Mucosa of gallbladder (tissue), 1 donor: ENCODE results near the gene GPX2. TPM values are rescaled to one million over a fixed set of nuclear protein-coding genes. Genes with fewer than 3 reads are reported as not detected.

ENCODE experiments used
- DNase-seq: peaks from one replicate; pipeline ENCODE4 v3.0.0-alpha.2; 2020; ENCODE audit warnings: low spot score
- total RNA-seq: library from RNA; stranded (reverse); gene quantifications from one replicate; pipeline ENCODE4 v1.2.1, GENCODE V29; 2021
- donor health status: DM: no; HTN: no; CAD: no.

Gene GPX2
- 617 TPM for total RNA-seq

DNA sequence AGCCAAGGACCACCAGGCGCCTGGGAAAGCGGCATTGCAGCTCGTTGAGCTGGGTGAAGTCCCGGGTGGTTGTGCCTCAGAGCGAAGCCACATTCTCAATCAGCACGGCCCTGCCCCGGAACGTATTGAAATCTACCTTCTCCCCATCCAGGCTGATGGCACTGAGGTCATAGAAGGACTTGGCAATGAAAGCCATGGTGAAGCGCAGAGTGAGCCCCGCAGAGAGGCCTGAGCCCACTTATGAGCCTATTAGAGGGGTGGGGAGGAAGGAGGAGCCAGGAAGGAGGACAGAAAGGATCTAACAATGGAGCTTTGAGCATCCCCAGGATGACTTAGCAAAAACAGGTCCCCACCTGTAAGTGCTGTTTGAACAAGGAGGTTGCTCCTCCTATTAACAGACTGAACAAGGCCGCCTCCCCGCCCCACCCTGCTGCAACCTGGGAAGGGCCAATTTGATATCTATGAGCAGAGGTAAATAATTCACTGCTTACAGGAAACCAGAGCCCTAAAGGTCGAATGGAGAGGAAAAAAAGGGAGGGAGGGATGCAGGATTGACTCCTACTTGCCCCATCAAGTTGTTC is at the start of gene GPX2:
Gene GPX2 (minus strand): TSS at position 215 of the 581 bp plus-strand sequence. CDS start 19 bp downstream, at position 196.
- peak; percentile 87 for DNase-seq

DNA sequence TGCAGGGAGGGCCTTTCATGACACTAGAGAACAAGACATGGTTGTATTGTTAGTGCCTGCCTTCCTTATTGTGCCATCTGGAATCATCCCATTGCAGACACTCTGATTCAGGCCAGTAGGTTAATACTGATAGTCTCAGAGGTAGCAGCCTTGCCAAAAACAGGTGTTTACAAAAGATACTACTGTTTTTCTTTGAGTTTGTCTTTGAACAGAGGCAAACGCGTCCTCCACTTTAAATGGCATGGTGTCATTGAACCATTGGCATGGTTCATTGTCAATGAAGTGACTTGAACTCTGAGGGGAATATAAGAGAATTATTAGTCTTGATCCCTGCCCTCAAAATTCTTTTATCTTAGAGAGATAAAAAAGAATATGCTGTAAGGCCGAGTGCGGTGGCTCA is 48.4 kb upstream of the GPX2 start:
- DNase-seq: no peak

DNA sequence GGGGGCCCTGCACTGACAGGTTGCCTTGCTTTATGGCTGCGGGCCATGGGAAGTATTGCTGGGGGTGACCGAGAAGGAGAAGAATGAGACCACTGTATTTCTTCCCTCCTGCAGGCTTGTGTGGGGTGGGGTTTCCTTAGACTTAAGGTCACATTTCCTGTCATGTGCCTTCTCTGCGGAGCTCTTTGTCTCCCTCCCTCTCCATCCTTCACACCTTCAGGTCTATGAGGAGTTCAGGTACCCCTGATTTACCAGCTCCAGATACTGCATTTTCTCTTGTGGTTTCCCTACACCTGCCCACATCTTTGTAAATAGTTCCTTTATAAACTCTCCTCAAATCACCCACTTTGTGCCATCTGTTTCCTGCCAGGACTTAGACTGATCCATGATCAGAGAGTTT is 47.8 kb upstream of the GPX2 start:
- DNase-seq: no peak

DNA sequence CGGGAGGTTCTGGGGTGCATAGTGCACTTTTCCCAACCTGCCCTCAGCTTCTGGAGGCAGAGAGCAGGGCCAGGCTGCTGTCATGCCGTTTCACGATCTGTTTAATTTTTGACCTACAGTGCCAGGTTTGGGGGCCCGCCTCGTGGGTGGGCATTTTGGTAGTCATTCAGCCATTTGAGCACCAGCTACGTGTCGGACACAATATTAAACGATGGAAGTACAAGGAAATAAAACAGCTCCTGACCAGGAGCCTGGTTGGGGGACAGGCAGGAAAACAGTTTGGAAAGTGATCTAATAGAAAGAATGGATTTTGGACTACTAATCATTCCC is 44.9 kb upstream of the GPX2 start:
- DNase-seq: no peak

DNA sequence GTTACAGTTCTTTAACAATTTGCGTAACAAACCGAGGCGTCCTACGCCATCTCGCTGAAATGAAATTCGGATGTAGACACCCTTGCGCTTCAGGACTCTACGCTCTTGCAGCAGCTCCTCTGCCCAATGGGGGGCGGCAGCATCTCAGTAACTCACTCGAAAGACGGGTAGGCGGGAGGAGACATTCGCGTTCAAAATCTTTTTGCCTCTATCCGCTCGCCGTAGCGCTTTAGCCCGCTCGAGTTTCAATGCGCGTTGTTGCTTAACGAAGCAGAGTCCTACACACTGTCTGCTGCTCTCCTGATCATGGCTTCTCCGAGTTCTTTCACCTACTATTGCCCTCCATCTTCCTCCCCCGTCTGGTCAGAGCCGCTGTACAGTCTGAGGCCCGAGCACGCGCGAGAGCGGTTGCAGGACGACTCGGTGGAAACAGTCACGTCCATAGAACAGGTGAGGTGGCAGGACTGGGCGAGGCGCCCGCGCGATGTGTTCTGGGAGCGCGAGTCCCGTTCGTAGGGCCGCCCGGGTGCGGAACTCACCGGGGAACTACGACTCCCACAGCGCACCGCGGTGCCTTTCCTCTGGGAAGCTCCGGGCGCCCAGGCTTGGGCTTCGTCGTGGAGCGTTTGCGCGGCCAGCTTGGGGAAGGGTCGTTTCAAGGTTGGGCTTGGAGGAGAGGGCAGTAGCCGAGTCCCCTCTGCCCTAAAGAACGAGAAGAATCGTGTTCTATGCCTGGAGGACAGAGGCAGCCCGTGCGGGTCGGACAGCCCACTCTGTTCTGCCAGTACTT is 44.3 kb upstream of the GPX2 start, which contains the start of gene FNTB:
Gene FNTB (plus strand): TSS at position 248 of the 790 bp plus-strand sequence. CDS start 59 bp downstream, at position 307.
- DNase-seq: peak; percentile 97

DNA sequence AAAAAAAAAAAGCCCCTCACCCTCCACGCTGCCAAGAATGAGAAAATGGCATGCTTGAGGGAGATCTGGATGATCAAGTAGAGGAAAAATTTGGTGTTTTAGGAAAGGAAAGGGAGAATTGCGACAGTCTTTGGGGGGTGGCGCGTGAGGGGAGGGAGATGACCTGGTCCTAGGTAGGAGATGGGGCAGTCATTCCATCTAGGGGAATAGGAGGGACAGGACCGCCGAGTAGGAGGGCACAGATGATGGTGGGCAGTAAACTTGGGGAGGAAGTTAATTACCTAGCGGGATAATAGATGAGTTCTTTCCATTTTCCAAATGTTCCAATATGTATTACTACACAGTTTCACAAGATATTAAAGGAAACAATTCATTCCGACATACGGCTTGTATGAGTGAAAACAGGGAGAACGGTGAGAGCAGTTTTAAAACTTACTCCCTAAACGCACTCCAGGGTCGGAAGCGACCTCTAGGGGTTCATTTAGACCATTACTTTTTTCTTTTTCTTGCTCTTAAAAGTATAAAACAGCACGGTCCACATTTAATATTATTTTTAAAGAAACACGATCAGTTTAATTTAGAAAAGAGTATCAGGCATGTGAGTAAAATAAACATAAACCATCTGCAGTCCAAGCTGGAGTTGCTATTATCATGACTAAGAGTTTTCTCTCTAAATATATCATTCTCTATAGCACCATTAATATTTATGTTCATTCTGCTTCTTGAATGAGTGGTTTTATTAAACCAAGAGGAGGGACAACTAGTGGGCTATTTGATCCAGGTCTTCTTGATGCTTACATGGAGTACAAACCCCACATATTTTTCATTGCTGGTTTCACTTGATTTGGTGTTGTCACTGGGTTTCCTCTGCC is 41.1 kb upstream of the GPX2 start:
- no peak for DNase-seq

DNA sequence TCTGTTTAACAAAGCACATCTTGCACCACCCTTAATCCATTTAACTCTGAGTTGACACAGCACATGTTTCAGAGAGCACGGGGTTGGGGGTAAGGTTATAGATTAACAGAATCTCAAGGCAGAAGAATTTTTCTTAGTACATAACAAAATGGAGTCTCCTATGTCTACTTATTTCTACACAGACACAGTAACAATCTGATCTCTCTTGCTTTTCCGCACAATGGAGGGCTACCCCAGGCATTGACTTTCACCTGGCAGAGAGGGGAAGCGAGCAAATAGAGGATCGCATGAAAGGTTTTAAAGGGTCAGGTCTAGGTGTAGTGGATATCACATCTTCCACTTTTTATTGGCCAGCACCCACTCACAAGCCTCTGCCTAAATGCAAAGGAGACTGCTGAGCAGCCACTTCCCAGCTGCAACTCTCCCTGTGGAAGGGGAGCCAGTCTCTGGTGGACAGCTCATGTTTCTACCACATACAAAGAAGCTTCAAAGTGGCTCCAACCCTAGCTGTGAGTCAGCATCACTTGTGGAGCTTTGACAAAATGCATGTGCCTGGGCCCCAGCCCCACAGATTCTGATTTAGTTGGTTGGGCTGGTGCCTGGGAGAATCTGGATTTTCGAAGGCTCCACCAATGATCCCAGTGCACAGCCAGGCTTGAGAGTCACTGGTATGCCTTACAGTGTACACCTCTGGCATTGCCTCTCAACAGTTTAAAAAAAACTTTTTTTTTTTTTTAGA is 37.0 kb upstream of the GPX2 start:
- DNase-seq: no peak

DNA sequence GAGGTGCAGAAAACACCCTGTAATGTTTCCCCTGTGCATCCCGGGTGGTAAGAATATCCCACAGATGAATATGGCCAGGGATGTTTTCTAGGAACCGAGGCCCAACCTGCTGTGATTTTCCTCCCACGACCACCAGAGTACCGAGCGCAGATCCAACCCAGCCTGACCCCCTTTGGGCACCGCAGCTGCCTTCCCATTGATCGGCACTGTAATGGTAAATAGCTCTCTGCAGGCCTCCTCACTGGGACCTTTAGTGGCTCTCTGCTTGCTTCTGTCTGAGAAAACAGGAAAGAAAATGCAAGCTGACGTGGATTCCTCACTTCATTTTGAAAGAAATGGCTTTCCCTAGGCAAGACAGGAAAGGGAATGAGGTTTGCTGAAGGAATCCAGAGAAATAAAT is 32.0 kb upstream of the GPX2 start:
- DNase-seq: no peak

DNA sequence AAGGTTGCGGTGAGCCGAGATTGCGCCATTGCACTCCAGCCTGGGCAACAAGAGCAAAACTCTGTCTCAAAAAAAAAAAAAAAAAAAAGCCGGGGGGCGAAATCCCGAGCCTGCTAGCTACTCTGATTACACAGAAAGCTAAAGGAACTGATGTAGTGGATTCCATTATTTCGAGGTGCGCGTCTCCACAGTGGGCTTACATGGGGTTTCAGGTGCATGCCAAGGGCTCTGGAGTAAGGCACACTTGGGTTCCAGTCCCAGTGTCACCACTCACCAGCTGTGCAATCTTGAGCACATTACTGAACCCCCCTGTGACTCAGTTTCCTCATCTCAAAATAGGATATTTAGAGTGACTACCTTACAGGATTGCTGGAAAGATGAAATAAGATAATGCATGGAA is 31.3 kb upstream of the GPX2 start:
- no peak for DNase-seq

DNA sequence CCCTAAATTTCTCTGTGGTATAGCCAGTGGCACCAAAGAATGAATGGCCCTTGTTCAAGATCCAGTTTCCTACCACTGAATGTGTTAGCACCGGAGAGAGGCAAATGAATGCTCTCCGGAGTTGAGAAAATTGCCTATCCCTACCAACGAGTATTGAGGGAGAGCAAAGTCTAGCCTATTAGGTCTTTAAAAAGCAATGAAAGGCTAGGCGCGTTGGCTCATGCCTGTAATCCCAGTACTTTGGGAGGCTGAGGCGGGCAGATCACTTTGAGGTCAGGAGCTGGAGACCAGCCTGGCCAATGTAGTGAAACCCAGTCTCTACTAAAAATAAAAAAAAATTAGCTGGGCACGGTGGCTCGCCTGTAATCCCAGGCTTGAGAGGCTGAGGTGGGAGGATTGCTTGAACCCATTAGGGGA is 30.5 kb upstream of the GPX2 start:
- no peak for DNase-seq

DNA sequence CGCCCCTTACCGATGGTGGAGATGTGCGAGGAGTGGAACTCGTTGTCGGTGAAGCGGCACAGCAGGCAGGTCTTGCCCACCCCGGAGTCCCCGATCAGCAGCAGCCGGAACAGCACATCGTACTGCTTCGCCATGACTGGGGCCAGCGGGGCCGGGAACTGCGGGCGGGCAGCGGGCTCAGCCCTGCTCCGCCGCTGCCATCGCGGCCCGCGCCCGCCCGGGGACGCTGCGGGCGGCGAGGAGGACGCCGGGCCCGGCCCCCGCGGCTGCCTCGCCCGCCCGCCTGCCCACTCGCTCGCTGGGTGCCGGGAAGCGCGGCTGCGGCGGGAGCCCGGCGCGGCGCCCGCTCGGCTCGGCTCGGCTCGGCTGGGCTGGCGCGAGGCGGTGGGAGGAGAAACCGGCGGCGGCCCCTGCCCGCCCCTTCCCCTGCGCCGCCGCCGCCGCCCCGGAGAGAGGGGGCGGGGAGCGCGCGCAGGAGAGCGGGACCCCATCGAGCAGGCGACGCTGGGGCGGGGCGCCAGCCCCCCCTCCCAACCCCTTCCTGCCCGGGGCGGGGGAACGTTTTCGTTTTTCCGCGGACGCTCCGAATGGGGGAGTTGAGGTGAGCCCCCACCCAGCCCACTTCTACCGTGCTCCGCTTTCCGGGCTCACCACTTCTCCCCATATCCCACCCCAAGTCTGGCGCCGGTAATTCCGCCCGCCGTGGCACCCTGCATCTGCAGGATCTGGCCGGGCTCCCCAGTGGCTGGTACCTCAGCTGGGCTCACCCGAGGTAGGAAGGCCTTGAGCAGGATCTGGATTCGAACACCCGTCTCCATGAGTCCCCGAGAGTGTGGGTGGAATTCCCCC is 29.6 kb upstream of the GPX2 start, which contains the start of gene RAB15:
Gene RAB15 (minus strand): TSS at position 394 of the 849 bp plus-strand sequence. CDS start 260 bp downstream, at position 134.
- DNase-seq: no peak

DNA sequence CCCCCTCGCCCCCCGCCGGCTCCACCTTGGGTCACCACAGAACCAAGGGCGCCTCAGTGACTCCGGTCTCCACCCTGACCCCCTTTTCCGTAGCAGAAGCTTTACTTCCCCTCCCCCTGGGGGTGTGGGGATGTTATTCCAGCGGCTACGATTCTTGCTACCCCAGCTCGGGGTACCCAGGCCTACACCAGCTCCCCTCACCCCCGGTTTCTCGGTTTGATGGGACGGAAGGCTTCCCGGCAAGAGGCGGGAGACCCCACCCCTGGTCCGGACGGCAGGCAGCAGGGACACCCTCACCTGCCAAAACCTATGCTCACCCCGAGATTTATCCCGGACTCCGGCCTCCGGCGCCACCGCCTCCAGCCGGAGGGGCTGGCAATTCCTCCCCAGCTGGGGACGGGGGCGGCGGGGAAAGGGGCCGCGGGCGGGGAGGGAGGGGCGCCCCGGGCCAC is 29.0 kb upstream of the GPX2 start:
- DNase-seq: no peak

DNA sequence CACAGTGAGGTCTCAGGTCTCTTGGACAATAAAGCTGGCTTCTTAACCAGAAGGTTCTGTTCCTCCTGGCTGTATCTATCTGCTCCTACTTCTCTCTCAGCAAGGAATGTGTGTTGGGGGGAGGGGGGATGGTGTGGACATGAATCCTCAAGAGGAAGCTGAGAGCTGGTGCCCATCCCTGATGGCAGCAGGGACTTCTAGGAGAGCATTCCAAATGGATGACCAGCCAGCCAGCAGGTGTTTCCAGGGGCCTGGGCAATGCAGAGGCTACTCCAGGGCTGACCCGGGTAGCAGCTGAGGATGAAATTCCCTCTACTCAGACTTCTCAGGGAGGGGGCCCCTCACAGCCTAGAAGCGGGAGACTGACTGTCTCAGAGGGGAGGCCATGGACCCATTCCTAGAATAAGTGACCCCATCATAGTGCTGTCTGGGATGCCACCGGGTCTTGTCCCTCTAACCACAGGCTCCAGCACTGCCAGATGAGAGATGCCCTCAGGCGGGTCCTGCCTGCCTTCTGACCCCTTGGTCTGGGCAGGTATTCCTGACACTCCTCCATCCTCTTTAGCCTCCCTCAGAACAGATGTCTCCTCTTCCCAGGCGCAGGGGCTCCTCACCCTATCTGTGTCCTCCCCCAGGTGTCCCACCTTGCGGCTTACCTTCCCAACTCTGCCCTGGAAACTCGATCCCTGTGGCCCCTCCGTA is 28.4 kb upstream of the GPX2 start:
- no peak for DNase-seq

DNA sequence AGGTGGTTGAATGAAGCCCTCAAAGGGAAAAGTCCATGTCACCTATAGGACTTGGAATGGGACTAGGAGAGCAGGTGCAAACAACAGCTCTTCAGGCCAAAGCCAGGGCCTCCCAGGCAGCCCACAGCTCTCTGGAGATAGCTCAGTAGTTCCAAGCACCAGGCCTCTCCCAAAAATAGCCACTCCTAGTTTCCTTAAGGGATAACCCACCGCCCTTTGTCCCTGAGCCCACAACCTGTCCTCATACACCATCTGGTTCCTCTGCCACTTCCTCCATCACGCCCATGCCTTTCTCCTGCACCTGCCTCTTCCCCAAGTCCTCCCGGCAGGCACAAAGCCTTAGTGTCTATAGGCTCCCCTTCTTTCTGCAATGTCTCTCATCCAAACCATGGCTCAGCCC is 27.5 kb upstream of the GPX2 start:
- no peak for DNase-seq

DNA sequence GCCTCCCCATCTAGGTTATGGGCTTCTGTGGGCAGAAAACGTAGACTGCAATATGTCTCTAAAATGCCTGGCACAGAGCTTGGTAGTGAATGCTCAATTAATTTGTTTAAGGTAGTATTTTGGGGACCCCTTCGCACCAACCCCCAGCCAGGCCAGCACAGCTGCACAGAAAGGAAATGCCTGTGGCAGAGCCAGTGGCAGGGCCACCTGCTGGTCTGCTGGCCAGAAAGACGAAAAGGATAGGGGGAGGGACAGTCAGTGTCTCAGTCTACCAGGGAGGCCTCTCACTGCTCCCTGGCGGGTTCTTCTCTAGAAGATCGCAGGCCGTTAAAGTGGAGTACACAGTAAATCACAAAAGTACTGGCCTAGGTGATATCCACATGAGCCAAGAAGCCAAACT is 26.1 kb upstream of the GPX2 start:
- no peak for DNase-seq

DNA sequence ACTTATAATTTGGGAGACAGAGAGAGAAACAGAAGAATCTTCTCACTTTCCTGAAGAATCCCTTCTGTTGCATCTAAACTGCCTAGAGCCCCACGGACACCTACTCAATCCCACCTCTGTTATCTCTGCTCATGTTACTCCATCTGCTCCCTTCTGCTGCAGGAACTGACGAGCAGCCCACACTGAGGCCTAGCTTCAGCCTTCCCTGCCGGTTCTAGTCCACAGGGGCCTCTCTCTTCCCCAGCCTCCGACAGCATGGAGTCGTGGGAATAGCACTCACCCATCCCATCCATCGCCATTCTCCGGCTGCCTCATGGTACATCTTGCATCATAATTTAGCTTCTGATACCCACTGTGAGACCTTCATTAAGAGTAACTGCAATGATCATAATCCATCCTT is 25.6 kb upstream of the GPX2 start:
- no peak for DNase-seq

DNA sequence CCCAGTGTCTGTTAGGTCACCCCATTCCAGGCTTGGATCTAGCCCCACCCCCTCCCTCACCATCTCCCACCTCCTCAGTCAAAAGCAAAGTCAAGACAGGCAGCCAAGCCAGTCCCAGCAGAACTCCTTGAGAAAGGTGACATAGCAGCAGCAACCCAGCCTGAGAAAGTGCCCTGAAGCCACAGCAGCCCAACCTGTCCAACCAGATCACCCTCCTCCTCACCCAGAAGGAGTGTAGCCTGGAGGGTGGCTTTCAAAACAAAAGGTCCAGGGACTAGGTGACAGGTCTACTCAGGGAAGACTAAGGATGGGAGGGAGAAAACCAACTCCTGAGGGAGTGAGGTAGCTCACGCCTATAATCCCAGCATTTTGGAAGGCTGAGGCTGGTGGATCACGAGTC is 24.4 kb upstream of the GPX2 start:
- no peak for DNase-seq

DNA sequence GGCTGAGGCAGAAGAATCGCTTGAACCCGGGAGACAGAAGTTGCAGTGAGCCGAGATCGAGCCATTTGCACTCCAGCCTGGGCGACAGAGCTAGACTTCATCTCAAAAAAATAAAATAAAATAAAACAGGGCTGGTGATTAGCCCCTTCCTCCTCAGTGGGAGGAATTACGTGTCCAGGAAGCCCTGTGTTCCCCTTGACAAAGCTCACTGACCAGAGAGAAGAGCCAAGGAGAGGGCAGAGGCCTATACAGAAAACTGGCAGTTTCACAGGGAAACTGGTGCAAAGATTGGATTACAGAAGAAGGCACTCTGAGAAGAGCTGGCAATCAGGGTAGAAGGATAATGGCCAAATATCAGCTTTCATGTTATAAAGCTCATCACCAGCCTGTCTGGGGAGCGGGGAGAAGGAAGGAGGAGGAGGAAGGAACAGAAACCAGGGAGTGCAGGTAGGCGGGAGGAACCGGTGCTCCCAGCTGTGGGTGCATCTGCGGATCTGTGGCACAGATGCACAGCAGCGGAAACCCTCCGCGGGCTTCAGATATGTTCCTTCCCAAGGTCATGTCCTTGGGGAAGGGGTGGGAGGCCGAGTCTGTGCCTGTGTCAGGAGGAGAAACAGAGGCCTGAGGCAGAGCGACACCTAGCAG is 22.9 kb upstream of the GPX2 start:
- DNase-seq: no peak

DNA sequence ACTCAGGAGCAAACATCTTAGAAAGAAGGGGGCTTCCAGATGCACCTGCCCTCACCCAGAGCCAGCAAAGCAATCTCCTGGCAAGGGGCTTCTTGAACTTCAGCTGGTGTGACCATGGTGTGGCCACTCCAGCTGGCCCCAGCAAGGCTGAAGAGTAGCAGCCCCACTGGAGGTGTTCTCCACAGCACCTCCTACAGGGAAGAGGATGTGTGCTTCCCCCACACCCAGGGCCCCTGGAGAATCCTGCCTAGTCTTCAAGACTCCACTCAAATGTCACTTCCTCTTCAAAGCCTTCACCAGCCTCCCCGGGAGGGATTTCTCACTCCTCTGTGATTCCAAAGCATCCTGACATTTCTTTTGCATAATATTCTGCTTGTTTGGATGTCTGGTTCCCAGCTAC is 21.1 kb upstream of the GPX2 start:
- no peak for DNase-seq
